Fibroblast of mammary gland (primary cell): Measurements from ENCODE around the gene SHROOM1.

ENCODE experiments used
- DNase-seq: peaks from one replicate; pipeline ENCODE4 v3.0.0-alpha.2; 2010; ENCODE audit warnings: low read depth
- H3K4me3 ChIP-seq: 2 replicates; pipeline ENCODE4 v1.5.1; 2011; ENCODE audit warnings: low read depth, mild to moderate bottlenecking, low read length, moderate library complexity; ENCODE audit not compliant: control insufficient read depth
- TF ChIP-seq, protein P1 (sequence below): conservative IDR thresholded peaks from 2 replicates; pipeline ENCODE4 v1.5.1; 2011; ENCODE audit warnings: low read depth, low read length, inconsistent platforms; ENCODE audit not compliant: control insufficient read depth, insufficient read depth

SHROOM1 gene

DNA sequence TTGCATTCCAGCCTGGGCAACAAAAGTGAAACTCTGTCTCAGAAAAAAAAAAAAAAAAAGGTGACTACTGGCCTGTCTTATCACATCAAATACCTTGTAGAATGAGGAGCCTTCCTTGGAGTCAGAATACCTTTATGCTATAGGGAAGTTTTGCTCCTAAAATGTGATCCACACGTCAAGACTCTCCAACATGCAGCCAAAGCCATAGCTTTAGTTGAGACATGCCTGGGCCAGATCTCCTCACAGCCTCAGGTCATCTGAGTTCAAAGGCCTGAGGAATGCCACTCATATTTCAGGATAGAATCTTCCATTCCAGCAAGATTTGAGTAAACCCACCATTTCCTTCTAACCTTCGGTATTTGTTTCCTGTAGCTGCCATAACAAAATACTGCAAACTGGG, 31.1 kb downstream of the SHROOM1 start:
- TF ChIP-seq, protein P1, sequence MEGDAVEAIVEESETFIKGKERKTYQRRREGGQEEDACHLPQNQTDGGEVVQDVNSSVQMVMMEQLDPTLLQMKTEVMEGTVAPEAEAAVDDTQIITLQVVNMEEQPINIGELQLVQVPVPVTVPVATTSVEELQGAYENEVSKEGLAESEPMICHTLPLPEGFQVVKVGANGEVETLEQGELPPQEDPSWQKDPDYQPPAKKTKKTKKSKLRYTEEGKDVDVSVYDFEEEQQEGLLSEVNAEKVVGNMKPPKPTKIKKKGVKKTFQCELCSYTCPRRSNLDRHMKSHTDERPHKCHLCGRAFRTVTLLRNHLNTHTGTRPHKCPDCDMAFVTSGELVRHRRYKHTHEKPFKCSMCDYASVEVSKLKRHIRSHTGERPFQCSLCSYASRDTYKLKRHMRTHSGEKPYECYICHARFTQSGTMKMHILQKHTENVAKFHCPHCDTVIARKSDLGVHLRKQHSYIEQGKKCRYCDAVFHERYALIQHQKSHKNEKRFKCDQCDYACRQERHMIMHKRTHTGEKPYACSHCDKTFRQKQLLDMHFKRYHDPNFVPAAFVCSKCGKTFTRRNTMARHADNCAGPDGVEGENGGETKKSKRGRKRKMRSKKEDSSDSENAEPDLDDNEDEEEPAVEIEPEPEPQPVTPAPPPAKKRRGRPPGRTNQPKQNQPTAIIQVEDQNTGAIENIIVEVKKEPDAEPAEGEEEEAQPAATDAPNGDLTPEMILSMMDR: no peak
- DNase-seq: no peak

DNA sequence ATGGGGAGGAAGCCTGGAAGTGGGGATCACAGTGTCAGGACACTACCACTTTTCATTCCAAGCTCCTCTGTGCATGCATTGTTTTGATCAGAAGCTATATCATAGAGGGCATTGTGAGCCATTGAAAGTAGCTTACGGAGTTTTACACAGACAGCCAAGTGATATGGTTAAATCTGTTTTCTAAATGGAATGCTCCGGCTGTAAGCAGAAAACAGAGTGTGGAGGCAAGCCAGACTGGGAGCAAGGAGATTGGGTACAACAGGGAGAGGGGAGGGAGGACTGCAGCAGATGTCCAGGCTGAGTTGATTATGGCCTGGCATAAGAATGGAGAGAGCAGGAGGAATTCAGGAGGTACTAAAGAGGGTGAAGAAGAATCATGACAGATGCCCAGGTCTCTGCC, 32.8 kb downstream of the SHROOM1 start:
- no peak for DNase-seq
- TF ChIP-seq, protein P1: no peak
- H3K4me3 ChIP-seq: no peak overlapping the region

More for the DNA sequence above, 31.1 kb downstream of the SHROOM1 start:
- no peak overlapping the region for H3K4me3 ChIP-seq

DNA sequence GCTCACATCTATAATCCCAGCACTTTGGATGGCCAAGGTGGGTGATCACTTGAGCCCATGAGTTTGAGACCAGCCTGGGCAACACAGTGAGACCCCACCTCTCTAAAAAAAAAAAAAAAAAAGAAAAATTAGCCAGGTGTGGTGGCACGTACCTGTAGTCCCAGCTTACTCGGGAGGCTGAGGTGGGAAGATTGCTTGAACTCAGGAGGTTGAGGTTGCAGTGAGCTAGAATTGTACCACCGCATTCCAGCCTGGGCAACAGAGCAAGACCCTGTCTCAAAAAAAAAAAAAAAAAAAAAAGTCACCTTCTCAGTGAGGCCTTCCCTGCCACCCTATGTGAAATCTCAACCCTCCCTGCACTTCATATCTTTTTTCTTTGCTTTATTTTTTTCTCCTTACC, 39.4 kb downstream of the SHROOM1 start:
- no peak overlapping the region for H3K4me3 ChIP-seq
- TF ChIP-seq, protein P1: no peak
- DNase-seq: no peak

DNA sequence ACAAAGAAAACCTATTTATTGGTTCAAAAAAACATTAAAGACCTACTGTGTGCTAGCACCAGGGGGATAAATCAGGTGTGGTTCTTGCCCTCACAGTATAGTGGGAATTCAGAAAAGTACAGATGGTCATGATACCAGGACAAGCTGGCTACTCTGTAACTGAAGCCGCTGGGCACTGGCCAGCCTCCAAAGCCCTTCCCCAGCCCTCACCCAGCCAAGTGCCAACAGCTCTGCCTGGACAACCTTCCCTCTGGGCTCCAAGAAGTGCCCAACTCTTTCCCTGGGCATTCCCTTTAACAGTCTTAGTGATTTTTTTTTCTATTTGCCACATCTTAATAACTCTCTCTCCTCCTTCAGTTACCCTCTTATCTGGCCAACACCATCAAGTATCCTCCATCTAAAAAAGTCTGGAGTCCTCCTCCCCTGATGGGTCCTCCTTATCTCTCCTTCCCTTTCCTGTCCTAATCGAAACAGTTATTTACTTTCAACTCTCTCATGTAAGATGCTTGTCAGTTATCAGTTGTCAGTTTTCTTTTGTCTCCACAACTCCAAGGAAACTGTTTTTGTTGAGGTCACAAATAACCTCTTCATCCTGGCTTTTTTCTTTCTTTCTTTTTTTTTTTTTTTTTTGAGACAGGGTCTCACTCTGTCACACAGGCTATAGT, 40.1 kb downstream of the SHROOM1 start:
- TF ChIP-seq, protein P1: no peak

DNA sequence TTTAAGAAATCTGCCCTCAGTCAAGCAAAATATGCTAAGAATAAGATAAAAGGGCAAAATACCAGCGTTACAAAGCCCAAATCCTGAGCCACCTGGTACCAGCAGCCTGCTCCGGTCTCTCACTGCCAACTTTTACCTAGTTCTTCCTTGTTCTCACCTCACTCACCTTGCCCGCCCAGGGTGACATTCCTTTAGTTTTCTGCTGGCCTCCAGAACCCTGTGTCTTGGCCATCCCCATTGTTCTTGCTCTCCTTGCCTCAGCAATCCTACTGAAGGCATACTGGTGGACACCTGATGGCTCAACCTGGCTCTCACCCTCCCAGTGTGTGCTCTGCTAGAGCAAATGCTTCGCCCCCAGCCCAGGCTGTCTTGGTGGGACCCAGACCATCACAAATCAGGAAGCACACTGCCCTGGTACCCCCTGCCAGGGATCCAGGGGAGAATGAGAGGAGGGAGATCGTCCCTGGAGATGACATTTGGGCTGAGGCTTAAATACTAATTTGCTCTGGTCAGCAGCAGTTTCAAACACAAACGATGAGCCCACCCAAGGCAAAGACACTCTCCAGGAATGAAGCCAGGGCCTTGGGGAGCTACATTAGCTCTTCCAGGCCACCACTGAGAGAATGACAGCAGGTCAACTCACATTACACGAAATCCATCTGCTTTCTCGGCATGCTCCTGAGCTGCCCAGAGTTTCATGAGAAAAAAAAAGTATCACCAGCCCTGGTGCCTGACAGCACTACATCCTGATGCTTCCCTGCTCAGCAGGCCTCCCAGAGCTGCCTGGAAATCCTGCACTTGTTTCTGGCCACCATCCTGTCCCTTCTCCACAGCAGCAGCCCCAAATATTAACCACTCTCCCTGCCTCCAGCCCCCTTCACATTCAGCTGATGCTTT, 41.2 kb downstream of the SHROOM1 start:
- no peak for DNase-seq
- no peak overlapping the region for H3K4me3 ChIP-seq
- TF ChIP-seq, protein P1: no peak

More for the DNA sequence above, 40.1 kb downstream of the SHROOM1 start:
- DNase-seq: no peak
- H3K4me3 ChIP-seq: no peak overlapping the region

DNA sequence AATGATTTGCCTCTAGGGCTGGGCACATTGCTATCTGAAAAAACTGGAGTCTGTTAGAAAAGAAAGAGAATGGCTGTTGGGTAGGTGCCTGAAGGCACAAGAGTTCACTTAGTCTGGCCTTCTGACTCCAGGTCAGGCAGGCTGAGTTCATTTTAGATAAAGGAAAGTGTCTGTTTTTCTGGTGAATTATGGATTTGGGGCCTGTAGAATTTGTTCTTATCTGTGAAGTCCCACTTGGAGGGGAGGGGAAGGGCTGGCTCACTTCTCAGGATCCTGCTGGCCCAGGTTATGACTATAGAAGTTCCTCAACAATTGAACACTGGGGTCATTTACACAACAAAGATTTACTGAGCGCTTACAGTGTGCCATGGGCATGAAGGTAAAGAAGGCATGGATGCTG, 41.9 kb downstream of the SHROOM1 start:
- no peak overlapping the region for H3K4me3 ChIP-seq
- TF ChIP-seq, protein P1: no peak
- no peak for DNase-seq
